Measurements from ENCODE around the gene ADAT1.

The ADAT1 gene

DNA sequence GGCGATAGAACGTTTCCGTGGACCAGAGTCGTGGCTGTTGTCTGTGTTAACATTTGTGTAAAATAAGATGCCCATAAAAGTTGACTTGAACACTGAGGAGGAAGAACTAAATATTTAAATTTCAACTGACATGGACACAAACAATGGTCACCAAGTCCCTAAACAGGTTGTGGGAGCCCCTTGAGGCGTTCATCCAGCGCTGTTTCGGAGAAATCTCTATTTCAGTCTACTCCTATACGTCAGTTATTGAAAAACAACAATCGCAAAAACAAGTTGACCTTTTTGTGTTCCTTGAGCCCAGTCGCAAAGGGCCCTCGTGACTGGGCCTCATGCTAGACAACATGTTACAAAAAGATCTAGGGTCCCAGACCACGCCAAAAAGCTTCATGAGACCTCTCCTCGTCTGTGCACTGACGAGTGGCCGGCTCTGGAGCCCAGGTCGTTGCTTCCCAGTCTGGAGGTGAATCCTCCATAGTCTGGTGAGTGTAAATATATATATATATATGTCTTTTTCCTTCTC lies 66.6 kb downstream of the ADAT1 start:
- TF ChIP-seq CTCF (IDR thresholded peaks at IDR 0.05; ENCODE audit: insufficient read depth, low read depth, low read length, missing control alignments) = no peak
- H3K4me3 ChIP-seq (ENCODE audit: low read depth, low read length) = peak overlapping the region; percentile 67
- no peak for DNase-seq (ENCODE audit: low read depth)

GRCh38 chr16:75555707-75556430 lies 67.2 kb downstream of the ADAT1 start, which contains the start of gene TMEM231:
Gene TMEM231 (minus strand): TSS chr16:75556252. CDS start chr16:75556209, 43 bp downstream.
- peak; percentile 96 for DNase-seq (ENCODE audit: low read depth)
- TF ChIP-seq CTCF (IDR thresholded peaks at IDR 0.05; ENCODE audit: insufficient read depth, low read depth, low read length, missing control alignments) = peak; percentile 6
- H3K4me3 ChIP-seq (ENCODE audit: low read depth, low read length) = peak within 1 kb of the TSS; percentile 67

DNA sequence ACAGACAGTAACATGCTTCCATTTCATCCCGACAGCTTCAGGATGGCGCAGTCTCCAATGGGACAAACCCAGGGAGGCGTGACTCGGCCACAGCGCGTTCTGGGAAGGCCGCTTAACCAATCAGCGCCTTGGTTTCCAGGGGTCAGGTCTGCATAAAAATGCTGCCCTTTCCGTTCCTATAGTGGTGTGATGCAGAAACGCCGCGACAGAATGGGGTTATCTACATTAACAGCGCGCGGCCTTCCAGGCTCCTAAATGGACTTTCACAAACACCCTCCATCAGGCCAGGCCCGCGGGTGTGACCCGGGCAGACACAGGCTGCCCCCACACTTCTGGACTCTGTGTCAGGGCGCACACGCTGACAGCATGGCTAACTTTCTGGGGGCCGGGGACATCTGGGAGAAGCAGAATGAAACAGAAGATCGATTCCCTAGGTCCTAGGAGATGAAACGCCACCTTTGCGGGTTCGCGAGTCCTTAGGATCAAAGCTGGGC lies 67.8 kb downstream of the ADAT1 start:
- H3K4me3 ChIP-seq (ENCODE audit: low read depth, low read length) = peak overlapping the region; percentile 67
- peak; percentile 79 for DNase-seq (ENCODE audit: low read depth)
- no peak for TF ChIP-seq CTCF (IDR thresholded peaks at IDR 0.05; ENCODE audit: insufficient read depth, low read depth, low read length, missing control alignments)

- DNase-seq (ENCODE audit: low read depth) = no peak
- no peak for TF ChIP-seq CTCF (IDR thresholded peaks at IDR 0.05; ENCODE audit: insufficient read depth, low read depth, low read length, missing control alignments)
- no peak overlapping the region for H3K4me3 ChIP-seq (ENCODE audit: low read depth, low read length)
Observed at GRCh38 chr16:75552951-75553350, 70.1 kb downstream of the ADAT1 start.

GRCh38 chr16:75550211-75550662 lies 72.8 kb downstream of the ADAT1 start:
- TF ChIP-seq CTCF (IDR thresholded peaks at IDR 0.05; ENCODE audit: insufficient read depth, low read depth, low read length, missing control alignments) = peak; percentile 72
- DNase-seq (ENCODE audit: low read depth) = peak; percentile 83
- H3K4me3 ChIP-seq (ENCODE audit: low read depth, low read length) = no peak overlapping the region
